Left lung (tissue), 10 donors: ENCODE measurements around the gene SLCO3A1. TPM values are rescaled to one million over a fixed set of nuclear protein-coding genes. Genes with fewer than 3 reads are reported as not detected.

Source experiments
- ATAC-seq: fragments of 200-7000 bp; cut with Tn5 transposase; one replicate; pipeline ENCODE4 v1.9.1; 2020; ENCODE audit warnings: moderate library complexity
- DNase-seq, 4 donors: peaks; one replicate each; pipeline ENCODE4 v3.0.0-alpha.2; 2013 to 2020
- H3K27ac ChIP-seq, 2 donors: fragments of 200-600 bp; sonication (generic) in 1 of 2; one replicate each; pipeline versions ENCODE4 v1.5.0 to v1.8.0; 2020 to 2021
- H3K27me3 ChIP-seq, 2 donors: fragments of 200-600 bp; sonication (generic) in 1 of 2; one replicate each; pipeline versions ENCODE4 v1.5.0 to v1.8.0; 2020 to 2021
- H3K36me3 ChIP-seq, 2 donors: fragments of 200-600 bp; sonication (generic) in 1 of 2; one replicate each; pipeline versions ENCODE4 v1.5.0 to v1.8.0; 2020 to 2021
- H3K4me1 ChIP-seq, 2 donors: fragments of 200-600 bp; one replicate each; pipeline ENCODE4 v1.8.0; 2021
- H3K4me3 ChIP-seq, 2 donors: fragments of 200-600 bp; sonication (generic) in 1 of 2; one replicate each; pipeline versions ENCODE4 v1.5.0 to v1.8.0; 2020 to 2021; ENCODE audit warnings: mild to moderate bottlenecking in 1 of 2
- H3K9me3 ChIP-seq, 2 donors: fragments of 200-600 bp; sonication (generic) in 1 of 2; one replicate each; pipeline versions ENCODE4 v1.5.0 to v1.8.0; 2020 to 2021
- intact Hi-C, 2 donors: fragments of 100-400 bp; cut with DNase I; formaldehyde crosslinking; loops; one replicate each; pipeline versions ENCODE4 v1.11.2 to v1.14.2; 2022
- polyA plus RNA-seq, 6 donors: library from polyadenylated mRNA; unstranded; fragments of 120-200 nt; gene quantifications; one replicate each; pipeline ENCODE4 v1.2.1, GENCODE V29; 2013; ENCODE audit not compliant: insufficient read length in 6 of 6
- total RNA-seq, 2 donors: library from RNA; stranded (reverse); fragmentation: NEBNext Ultra II Directional; extraction: Animal tissue kit (Norgen Biotek cat#: 25700); gene quantifications; one replicate each; pipeline ENCODE4 v1.2.1, GENCODE V29; 2021
- TF ChIP-seq, protein P1 (sequence below), 2 donors: fragments of 200-600 bp; sonication (generic) in 1 of 2; IDR thresholded peaks; one replicate each; pipeline versions ENCODE4 v1.5.0 to v1.8.0; 2021; ENCODE audit warnings: antibody characterized with exemption in 2 of 2
- donor health status: DM: no; HTN: yes; CAD: no.
- donor health status: DM: no; HTN: no; CAD: no.

The SLCO3A1 gene
- total and polyA plus RNA-seq, 8 donors, result 7.7 to 49.0 (median 11.9) TPM

DNA sequence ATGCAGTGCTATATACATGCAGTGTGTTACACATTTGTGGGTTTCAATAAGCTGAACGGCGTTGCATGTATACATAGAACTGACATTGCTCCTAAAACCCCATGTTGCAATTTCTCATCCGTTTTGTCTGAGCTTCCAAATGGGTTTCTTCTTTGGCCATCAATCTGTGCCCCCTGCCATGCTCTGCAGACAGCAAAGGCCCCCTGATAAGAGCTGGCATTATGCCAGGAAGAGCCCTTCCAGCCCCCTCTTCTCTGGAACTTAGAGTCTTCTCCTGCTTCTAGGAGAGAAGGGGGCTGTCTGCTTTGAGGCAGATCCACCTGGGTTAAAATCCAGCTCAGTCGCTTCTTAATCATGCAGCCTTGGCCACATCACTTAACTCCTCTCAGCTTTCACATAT, 254.0 kb downstream of the SLCO3A1 start:
- Histone ChIP-seq H3K27ac (no peak overlapping the region), H3K27me3 (no peaks in the 10 kb centered on the region), H3K9me3 (no peaks in the 10 kb centered on the region), H3K36me3 (peaks cover 0 to 7% of the 10 kb centered on the region in 2 donors), H3K4me1 (no peaks in the 10 kb centered on the region), H3K4me3 (no peak overlapping the region)
- TF ChIP-seq, protein P1, sequence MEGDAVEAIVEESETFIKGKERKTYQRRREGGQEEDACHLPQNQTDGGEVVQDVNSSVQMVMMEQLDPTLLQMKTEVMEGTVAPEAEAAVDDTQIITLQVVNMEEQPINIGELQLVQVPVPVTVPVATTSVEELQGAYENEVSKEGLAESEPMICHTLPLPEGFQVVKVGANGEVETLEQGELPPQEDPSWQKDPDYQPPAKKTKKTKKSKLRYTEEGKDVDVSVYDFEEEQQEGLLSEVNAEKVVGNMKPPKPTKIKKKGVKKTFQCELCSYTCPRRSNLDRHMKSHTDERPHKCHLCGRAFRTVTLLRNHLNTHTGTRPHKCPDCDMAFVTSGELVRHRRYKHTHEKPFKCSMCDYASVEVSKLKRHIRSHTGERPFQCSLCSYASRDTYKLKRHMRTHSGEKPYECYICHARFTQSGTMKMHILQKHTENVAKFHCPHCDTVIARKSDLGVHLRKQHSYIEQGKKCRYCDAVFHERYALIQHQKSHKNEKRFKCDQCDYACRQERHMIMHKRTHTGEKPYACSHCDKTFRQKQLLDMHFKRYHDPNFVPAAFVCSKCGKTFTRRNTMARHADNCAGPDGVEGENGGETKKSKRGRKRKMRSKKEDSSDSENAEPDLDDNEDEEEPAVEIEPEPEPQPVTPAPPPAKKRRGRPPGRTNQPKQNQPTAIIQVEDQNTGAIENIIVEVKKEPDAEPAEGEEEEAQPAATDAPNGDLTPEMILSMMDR (IDR thresholded peaks at IDR 0.05), result no peak
- intact Hi-C loops, result loop anchor here in 1 of 2 donors (10.0 kb wide), 1 partner anchor 117 kb away; no protein-coding TSS in a partner anchor
- ATAC-seq, result no peak
- DNase-seq, result no peak

- H3K4me1 ChIP-seq, result no peaks in the 10 kb centered on the region
- intact Hi-C loops, result loop anchor here in 1 of 2 donors (10.0 kb wide), 1 partner anchor 115 kb away; no protein-coding TSS in a partner anchor
- TF ChIP-seq, protein P1 (IDR thresholded peaks at IDR 0.05), result no peak
These were observed 255.8 kb downstream of the SLCO3A1 start for GRCh38 chr15:92109191-92109873.

GRCh38 chr15:92111291-92111690, 257.8 kb downstream of the SLCO3A1 start:
- H3K27me3 ChIP-seq, result no peaks in the 10 kb centered on the region
- H3K4me3 ChIP-seq, result no peak overlapping the region
- TF ChIP-seq, protein P1 (IDR thresholded peaks at IDR 0.05), result no peak
- H3K9me3 ChIP-seq, result no peaks in the 10 kb centered on the region
- no peak overlapping the region for H3K27ac ChIP-seq
- no peak for DNase-seq
- intact Hi-C loops, result no loop called here
- H3K36me3 ChIP-seq, result peaks cover 0 to 20% of the 10 kb centered on the region in 2 donors
- no peak for ATAC-seq
- no peaks in the 10 kb centered on the region for H3K4me1 ChIP-seq

More at GRCh38 chr15:92109191-92109873, 255.8 kb downstream of the SLCO3A1 start:
- H3K4me3 ChIP-seq, result no peak overlapping the region
- no peaks in the 10 kb centered on the region for H3K9me3 ChIP-seq
- H3K36me3 ChIP-seq, result peaks cover 0 to 18% of the 10 kb centered on the region in 2 donors
- no peaks in the 10 kb centered on the region for H3K27me3 ChIP-seq
- DNase-seq (no peak), ATAC-seq (no peak)
- no peak overlapping the region for H3K27ac ChIP-seq

- Histone ChIP-seq H3K4me1 (no peaks in the 10 kb centered on the region), H3K9me3 (no peaks in the 10 kb centered on the region), H3K27me3 (no peaks in the 10 kb centered on the region), H3K36me3 (peaks cover 0 to 20% of the 10 kb centered on the region in 2 donors), H3K4me3 (no peak overlapping the region), H3K27ac (no peak overlapping the region)
- intact Hi-C loops, result no loop called here
- TF ChIP-seq, protein P1 (IDR thresholded peaks at IDR 0.05), result no peak
- ATAC-seq, result peak; percentile 36
- no peak for DNase-seq
These were observed 258.2 kb downstream of the SLCO3A1 start for GRCh38 chr15:92111751-92112150.

DNA sequence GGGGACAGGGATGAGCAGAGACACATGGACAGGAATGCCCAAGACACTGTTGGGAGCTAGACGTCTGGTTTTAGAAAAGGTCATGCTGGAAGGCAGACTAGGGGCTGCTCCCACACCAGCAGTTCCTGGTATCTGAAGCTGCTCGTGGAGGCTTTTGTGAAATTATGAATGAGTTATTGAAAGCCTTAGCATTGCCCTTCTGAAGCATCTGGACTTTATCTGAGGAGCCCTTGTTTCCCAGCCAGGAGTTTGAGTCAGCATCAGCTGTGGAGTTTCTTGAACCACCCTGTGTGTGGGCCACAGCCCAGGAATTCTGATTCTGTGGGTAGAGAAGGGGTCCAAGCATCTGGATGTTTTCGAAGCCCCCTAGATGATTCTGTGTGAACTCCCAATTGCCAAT, 258.7 kb downstream of the SLCO3A1 start:
- ATAC-seq (peak; percentile 55), DNase-seq (peak in 1 of 4 donors; percentile 46)
- H3K4me3 ChIP-seq, result no peak overlapping the region
- no peaks in the 10 kb centered on the region for H3K9me3 ChIP-seq
- TF ChIP-seq, protein P1 (IDR thresholded peaks at IDR 0.05), result no peak
- H3K27me3 ChIP-seq, result no peaks in the 10 kb centered on the region
- H3K36me3 ChIP-seq, result peaks cover 0 to 20% of the 10 kb centered on the region in 2 donors
- intact Hi-C loops, result no loop called here
- no peaks in the 10 kb centered on the region for H3K4me1 ChIP-seq
- no peak overlapping the region for H3K27ac ChIP-seq
